GM11168 (cell line): Measurements from ENCODE around the gene ANKRD40.

Source experiments
- in situ Hi-C: fragments of 300-500 bp; cut with MboI; formaldehyde crosslinking; loops from one replicate; pipeline ENCODE4 v1.12.0; 2022; ENCODE audit warnings: low sequenced_read_pairs; ENCODE audit not compliant: unreplicated experiment

Gene ANKRD40

DNA sequence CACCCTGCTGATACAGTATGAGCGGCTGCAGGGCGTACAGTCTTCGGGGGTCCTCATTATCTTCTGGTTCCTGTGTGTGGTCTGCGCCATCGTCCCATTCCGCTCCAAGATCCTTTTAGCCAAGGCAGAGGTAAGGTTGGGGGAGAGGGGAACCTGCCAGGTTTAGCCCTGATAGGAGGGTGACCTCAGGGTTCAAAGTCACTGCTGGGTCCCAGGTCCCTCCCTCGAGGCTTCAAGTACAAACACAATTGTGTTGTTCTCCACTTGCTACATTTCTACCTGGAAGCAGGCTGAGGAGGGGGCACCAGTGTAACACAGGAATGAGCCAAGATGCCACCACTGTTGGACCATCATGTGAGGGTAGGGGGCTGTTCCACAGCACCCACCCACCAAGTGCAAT is 50.7 kb downstream of the ANKRD40 start:
- in situ Hi-C loops = no loop called here

- in situ Hi-C loops = no loop called here
These were observed 51.2 kb downstream of the ANKRD40 start for GRCh38 chr17:50656509-50656908.

GRCh38 chr17:50653738-50654137 is 54.0 kb downstream of the ANKRD40 start:
- in situ Hi-C loops = no loop called here

GRCh38 chr17:50651661-50652060 is 56.1 kb downstream of the ANKRD40 start:
- in situ Hi-C loops = no loop called here

DNA sequence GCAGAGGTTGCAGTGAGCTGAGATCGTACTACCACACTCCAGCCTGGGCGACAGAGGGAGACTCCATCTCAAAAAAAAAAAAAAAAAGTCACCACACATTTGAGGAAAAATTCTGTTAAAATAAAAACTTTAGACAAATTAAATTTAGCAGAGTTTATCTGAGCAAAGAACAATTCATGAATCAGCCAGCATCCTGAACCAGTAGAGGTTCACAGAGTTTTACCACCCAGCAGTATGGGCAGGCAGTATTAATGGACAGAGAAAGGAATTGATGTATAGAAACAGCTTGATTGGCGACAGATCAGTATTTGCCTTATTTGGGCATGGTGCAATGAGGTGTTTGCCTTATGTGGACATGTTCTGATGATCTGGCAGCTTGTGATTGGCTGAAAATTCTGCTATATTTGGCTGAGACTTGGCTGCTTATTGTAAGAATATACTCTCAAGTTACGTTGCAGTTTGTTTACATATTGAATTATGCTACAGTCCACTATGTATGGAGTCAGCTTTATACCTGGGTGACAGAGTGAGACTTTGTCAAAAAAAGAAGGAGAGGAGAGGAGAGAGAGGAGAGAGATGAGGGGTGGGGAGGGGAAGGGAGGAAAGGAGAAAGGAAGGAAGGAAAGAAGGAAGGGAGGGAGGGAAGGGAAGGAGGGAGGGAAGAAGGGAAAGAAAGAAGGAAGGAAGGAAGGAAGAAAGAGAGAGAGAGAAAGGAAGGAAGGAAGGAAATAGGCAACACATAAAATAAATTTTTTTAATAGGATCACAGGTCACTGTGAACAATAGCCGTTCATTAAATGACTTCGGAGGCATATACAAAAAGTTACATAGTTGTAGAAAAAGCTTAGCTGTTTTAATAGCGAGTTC is 58.4 kb downstream of the ANKRD40 start:
- in situ Hi-C loops = no loop called here

GRCh38 chr17:50647187-50647586 is 60.5 kb downstream of the ANKRD40 start:
- in situ Hi-C loops = no loop called here

DNA sequence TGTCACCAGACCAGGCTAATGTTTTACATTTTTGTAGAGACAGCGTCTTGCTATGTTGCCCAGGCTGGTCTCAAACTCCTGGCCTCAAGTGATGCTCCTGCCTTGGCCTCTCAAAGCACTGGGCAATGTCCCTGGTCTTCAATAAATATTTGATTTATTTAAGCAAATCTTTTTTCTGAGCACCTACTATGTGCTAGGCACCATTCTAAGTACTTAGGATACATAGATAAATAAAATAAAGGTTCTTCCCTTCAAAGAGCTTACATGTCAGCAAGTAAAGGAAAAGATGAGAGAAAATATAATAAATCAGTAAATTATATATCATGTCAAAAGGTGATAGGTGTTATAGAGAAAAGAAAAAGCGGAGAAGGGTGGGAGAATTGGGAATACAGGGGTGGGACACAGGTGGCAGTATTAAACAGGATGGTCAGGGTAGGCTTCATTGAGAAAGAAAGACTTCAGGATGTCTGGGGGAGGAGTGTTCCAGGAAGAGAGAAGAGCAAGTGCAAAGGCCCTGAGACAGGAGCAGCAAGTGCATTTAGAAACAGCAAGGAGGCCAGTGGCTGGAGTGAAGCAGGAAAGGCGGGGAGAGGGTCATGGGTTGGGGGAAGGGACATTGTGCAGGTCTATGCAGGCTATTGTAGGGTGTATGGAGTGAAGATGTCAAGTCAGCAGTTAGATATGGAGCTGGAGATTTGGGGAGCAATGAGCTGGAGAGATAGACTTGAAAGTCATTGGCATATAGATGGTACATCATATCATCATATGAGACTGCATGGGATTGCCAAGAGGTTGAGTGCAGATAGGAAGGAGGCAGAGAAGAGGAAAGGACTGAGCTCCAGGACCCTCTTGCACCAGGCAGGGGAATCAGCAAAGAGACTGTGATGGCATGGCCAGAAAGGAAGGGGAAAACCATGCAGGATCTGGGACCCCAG is 61.7 kb downstream of the ANKRD40 start:
- in situ Hi-C loops = no loop called here
